Prostate gland (tissue), 2 donors: ENCODE results near the gene UIMC1.

Experiments used
- CTCF ChIP-seq, 4 experiments: fragments of 200-600 bp in 2 of 4; fragments of 450-650 bp in 2 of 4; sonication (generic) in 2 of 4; IDR thresholded peaks; 1 replicate in 3 of 4; 2 replicates in 1 of 4; pipeline ENCODE4 v1.5.1; 2016 to 2019; ENCODE audit warnings: antibody characterized with exemption in 4 of 4, mild to moderate bottlenecking in 2 of 4, moderate library complexity in 2 of 4
- POLR2A ChIP-seq: fragments of 450-650 bp; IDR thresholded peaks from one replicate; pipeline ENCODE4 v1.6.1; 2016; ENCODE audit warnings: antibody characterized with exemption, mild to moderate bottlenecking

DNA sequence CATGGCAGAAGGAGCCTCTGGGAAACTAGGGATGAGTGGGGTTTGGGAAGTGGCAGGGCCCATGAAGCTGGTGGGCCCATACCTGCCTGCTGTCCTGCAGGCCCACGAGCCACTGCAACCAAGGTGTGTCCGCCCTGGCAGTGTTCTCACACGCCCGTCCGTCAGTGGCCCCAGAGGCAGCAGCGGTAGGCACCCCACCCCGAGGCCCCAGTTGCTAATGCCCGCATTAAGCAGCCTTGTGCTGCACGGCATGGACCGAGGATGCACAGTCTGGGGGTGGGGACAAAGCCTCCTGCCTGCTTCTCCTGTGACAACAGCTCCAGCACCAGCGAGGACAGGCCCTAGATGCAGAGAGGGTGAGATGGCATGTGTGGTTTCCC lies 148.7 kb downstream of the UIMC1 start:
- no peak for TF ChIP-seq POLR2A
- TF ChIP-seq CTCF (IDR thresholded peaks at IDR 0.05), result no peak
